Breast epithelium (tissue), 3 donors: Measurements from ENCODE around the gene TCF3.

Source experiments
- CTCF ChIP-seq, 3 donors: fragments of 450-650 bp; IDR thresholded peaks; one replicate each; pipeline ENCODE4 v1.5.1; 2016 to 2017; ENCODE audit warnings: antibody characterized with exemption in 3 of 3, mild to moderate bottlenecking in 3 of 3, moderate library complexity in 3 of 3
- POLR2AphosphoS5 ChIP-seq, 3 donors: sonication (generic); formaldehyde crosslinking; IDR thresholded peaks; one replicate each; pipeline ENCODE4 v1.6.1; 2017; ENCODE audit warnings: antibody characterized with exemption in 3 of 3

- no peak for TF ChIP-seq CTCF (IDR thresholded peaks at IDR 0.05)
- no peak for TF ChIP-seq POLR2AphosphoS5 (IDR thresholded peaks at IDR 0.05)
Observed at GRCh38 chr19:1582201-1582600, 70.2 kb downstream of the TCF3 start.
